ENCODE results near the gene TRDN.
"Not testable (repeated sequence)": the region's sequence is repeated elsewhere in the genome, so short reads cannot be mapped to it uniquely, and the experiment has no call there.

Gene TRDN

DNA sequence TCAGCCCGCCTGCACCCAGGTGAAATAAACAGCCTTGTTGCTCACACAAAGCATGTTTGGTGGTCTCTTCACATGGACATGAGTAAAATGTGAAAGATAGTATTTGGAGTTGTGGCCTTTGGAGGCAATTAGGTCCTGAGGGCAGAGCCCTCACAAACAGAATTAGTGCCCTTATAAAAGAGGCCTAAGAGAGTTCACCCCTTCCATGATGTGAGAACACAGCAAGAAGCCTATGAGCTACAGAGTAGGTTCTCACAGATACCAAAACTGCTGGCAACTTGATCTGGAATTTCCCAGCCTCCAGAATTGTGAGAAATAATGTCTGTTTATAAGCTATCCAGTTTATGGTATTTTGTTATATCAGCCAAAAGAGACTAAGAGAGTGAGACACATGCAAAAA is 74.5 kb downstream of the TRDN start:
- no peak for DNase-seq

DNA sequence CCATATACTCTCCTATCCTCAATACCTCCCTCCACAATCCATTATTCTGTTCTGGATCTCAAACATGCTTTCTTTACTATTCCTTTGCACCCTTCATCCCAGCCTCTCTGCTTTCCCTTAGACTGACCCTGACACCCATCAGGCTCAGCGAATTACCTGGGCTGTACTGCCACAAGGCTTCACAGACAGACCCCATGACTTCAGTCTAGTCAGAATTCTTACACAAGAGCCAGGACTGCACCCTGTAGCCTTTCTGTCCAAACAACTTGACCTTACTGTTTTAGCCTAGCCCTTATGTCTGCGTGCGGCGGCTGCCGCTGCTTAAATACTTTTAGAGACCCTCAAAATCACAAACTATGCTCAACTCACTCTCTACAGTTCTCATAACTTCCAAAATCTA is 76.9 kb downstream of the TRDN start:
- not testable (repeated sequence) for DNase-seq

DNA sequence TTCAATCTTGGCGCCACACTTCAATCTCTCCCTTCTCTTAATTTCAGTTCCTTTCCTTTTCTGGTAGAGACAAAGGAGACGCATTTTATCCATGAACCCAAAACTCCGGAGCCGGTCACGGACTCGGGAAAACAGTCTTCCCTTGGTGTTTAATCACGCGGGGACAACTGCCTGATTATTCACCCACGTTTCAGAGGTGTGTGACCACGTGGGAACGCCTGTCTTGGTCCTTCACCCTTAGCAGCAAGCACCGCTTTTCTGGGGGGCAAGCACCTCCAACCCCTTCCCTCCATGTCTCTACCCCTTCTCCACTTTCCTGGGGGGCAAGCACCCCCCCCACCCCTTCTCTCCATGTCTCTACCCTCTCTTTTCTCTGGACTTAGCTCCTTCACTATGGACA is 79.3 kb downstream of the TRDN start:
- not testable (repeated sequence) for DNase-seq

DNA sequence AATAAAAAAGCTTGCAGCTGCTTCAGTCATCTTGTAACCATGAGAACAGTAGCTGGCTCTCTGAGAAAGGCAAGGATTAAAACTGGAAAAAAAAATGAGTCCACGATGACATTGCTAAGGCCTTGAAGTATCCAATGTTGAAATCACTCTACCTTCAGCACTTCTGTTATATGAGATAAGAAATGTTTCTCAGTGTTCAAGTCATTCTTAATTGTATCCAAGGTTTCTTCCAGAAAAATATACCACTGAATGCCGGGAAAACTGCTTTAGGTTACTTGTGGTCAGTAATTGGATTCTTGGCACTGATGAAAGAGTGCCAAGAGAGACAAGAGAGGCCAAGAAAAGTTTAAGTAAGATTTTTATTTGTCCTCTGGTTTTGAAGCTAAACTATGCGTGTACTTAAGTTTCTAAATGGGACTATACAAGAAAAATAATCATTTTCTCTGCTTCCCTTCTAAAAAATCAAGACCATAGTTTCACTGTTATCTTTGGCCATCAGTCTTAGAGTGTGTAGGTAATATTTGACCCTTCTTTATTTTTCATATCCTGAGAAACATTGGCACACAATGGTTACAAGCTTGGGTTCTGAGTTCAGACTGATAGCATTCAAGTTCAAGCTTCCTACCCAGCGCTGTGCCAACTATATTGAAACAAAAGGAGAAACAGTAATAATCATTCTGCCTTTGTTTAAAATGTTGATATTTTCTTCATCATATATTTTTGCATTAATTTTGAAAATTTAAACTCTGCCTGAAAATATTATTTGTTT is 84.6 kb downstream of the TRDN start:
- DNase-seq = no peak

DNA sequence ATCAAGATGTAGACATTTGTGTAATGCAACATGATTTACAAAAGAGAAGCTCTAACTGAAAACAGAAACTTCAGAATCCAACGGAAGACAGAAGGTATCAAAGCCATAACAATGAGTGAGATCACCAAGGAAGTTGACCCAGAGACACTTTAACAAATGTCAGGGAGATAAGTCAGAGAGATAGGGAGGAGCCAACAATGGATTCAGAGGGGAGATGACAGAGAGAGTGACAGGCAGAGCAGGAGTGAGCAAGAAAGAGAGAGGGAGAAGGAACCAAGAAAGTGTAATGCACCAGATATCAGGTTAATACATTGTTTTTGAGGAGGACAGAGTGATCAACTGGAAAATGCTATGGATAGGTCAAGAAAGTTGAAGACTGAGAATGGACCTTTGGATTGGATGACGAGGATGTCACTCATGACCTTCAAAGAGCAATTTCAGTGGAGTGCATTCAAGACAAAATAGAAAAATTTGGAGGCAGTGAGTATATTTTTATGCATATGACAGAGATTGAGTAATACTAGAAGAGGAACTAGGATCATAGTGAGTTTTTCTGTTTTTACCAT is 86.6 kb downstream of the TRDN start:
- DNase-seq = no peak

DNA sequence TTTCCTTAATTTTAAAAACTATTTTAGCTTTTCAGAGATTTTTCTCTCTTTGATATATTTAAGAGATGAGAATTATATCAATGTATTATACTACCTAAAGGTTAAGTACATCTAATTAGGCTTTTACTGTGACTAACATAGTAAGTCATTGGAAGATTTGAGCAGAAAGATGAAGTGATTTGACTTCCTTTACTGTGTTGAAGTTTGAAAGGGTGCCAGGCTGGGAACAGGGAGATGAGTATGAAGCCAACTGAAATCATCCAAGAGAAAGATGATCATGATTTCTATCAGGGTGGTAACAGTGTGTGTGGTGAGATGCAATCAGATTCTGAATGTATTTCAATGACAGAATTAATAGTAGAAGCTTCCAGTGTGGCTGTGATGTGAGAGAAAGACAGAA is 87.3 kb downstream of the TRDN start:
- DNase-seq = no peak

DNA sequence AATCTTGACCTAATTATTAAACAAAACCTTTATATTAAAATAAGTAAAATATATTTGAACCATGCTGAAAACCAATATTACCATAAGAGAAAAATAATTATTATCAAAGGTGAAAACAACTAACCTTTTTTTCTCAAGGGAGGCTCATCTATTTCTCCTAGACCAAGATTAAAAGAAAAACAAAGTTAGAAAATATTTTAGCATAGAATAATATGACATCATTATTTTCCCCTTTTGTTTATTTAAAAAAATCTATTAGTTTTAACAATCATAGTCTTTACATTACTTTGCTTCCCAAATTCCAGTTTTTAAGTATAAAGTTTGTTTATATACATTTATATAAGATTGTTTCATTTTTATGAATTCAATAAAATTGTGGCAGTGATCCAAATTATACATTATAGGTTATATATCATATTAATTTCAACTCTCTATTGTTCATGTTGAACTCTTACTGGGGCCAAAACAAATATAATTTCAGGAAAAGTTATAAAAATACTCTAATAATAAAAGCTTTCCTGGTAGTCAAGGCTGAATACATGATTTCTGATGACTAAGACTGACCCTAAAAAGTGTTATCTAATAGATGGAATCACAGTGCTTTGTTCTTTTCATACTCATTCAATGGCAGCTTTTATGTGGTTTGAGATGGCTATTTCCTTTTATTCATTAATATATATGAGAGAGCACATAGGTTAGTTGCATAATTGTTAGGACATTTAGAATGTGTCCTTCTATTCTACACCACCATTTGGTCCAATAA is 89.4 kb downstream of the TRDN start:
- DNase-seq = no peak

DNA sequence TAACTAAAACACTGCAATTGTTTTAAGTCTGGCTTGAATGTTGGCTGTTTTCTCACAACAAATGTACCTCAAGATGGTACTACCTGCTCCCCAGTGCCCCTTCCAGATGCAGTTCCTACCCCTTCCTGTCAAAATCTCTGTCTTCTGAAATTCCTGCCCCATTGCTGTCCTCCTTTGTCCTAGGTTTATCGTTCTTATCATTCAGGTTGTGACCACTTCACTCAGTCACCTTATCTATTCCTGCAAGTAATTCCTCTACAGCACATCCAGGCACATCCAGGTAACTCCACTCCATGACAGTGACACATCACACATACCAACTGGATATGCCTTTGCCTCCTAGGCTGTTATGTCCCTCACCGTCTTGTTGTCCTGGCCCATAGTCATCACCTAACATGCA is 90.2 kb downstream of the TRDN start:
- no peak for DNase-seq

DNA sequence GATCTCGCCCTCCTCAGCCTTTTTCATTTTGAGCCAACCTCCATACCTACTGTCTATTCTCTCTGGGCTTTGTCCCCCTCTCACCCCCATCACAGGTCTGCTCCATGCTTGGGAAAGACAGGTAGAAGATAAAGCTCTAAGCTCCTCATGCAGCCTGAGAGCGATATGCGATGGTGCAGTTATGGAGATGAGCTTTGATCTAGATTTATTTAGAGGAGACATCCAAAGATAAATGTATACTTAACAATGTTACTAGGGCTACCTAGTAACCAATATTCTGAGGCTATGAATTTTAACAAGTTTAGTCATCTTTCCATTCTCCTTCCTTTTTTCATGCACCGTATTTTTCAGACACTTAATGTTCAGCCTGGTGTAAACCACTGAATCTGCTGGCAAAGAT is 95.3 kb downstream of the TRDN start:
- no peak for DNase-seq

DNA sequence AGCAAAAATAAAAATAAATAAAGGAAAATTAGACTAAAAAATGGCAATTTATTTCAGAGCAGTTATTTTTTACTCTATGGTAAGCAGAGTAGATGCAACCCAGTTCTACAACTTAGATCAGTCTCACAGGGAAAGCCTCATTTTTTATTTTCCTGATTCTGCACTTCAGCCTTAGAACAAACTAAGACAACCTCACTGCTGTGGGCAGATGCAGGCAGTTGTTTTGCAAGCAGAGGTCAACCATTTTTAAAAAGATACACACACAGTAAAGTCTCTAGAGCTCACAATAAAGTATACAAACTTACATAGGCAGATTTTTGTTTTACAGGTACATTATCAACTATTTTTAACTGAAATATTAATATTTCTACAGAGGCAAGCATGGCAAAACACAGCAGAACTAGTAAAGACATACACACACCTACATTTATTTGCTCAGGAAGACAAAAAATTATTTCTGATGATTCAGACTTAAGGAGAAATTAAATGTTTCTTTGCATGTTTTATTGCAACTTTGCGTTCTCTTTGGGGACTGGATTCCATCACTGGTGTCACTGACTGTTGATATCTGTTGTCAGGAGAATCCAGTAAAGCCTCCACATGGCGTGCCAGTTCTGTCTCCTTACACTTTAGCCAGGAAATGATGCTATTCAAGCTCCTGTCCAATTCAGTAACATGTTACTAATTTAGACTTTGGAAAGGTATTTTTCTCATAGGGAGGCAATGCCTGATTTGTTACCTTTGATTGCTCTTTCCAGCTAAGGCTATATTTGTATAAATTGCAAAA is 102.7 kb downstream of the TRDN start:
- no peak for DNase-seq

DNA sequence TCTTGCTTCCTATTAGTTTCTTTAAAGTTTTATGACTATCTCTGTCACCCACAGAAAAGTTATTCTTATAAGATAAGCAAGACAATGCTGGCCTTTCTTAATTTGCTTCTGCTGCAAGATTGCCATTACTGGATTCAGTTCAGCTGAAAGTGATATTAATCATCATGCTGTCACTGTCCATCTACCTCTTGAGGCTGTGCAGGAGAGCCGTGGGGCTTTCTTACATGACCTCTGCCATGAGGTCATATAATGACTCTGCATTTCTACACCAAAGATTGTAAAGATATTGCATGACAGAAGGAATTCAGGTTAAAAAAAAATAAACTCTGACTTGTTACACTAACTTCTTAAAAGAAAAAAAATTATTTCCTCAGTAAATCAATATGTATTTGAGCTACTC is 106.9 kb downstream of the TRDN start:
- no peak for DNase-seq

DNA sequence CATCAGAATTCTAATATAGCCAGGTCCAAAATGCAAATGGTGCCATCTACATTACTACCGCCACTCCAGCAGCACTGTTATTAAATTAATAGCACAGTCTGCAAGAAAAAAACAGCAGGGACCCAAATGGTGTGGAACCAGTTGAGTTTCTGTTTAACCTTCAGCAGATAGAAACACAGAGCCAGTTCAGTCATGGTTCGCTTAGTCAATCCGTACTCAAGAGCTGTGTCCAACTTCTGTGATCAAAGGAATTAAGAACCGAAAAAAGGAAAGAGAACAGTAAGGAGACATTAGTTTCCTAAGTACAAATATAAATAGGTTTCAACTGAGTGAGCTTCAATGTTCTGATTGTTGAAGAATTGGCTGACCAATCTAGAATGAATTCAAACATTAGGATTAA is 107.7 kb downstream of the TRDN start:
- no peak for DNase-seq

DNA sequence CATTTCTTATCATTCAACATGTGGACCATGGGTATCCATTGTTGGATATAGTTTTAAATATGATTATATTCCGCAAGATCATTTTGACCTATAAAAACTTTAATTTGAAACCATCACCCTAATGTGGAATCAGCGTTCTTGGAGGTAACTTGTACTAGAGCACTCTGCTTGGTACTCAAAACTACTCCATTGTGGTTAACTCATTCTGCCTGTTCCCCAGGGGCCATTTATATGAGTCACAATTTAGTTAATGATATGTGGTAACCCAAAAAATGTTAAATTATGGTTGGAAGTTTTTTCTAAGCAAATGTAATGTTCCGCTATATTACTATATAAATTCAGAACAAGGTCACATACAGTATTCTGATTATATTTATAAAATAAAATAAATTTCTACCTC is 109.3 kb downstream of the TRDN start:
- no peak for DNase-seq

DNA sequence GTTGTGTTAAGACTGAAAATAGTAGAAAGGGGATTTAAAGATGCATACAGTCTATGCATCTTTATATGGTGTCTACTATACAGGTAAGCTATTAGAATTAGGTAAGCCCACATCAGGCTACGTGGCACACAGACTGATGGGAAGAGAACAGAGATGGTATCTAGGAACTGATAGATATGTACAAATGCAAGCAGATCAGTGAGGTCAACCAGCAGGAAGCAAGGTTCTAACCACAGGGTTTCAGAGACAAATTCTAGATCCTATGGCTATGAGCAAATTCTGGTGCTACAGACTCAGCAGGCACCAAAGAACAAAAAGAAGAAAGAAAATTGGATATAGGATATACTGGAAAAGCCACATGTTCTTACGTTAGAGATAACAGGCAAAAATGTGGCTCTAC is 110.6 kb downstream of the TRDN start:
- no peak for DNase-seq

DNA sequence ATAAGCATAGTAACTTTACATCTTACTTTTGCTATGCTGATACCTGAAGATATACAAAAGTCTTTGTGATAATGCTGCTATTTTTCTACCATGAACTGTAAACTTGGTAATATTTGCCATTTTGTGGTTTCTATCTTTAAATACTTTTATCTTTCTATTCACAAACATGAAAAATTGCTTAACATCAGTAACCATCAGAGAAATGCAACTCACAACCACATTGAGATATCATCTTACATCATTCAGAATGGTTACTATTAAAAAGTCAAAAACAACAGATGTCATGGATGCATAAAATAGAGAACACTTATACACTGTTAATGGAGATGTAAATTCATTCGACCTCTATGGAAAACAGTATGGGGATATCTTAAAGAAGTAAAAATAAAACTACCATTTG is 112.0 kb downstream of the TRDN start:
- DNase-seq = no peak

DNA sequence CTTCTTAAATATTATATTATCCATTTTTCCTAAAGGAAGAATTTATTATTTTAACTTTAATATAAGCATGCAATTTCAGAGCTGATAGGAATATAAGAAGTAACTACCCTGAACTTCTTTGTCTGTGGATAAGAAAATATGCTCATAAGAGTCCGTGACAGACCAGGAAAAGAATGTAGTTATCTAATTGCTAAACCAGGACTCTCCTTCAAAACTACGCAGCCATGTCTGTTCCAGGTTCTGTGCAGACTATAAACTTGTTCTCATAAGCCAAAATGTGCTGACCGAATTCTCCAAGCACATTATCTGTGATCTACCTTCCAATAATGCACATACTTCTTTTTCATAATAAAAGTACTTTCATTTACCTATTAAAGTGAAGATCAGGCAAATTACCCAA is 116.5 kb downstream of the TRDN start:
- DNase-seq = no peak

DNA sequence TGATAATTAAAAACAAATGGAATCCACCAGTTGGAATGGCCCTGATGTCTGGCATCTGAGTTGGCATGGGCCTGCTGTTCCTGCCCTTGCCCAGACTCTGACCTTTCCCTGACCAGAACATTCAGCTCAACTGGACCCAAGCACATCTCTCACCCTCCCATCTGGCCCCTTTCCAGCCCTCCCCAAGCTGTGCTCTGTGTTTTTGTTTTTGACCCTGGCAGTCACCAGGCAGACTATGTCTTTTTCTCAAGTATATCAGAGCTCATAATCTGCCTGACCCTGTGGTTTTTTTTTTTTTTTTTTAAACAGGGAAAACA is 117.6 kb downstream of the TRDN start:
- DNase-seq = no peak

DNA sequence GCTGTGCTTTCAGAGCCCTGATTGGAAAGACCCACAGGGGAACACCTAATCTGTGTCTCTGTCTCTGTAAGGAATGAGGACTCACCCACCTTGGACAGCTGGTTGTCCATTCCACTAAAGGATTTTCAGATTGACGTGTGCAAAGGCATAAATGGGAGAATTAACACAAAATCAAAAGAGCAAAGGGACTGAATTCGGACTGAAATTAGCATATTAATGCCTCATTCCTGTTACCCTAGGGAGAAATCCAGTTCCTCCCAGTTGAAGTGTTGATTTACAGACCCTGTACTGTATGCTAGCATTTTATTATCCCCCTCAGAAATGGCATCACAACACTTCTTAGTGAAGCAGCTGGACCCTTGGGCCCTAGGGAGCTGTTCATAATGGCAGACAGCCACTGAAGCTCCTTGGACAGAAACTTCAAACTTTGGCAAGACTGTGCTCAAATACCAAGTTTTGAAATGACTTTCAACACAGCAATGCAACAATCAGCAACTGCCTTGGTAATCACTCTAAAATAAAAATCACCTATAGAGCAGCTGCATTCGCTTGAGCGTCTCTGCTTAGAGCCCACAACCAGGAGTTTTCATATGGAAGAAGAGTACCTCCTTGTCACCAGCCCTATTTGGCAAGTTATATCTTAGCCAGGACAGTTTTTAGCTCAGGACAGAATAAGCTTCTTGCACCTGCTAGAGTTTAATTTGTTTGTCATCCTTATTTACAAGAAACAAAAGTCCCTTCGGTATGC is 118.1 kb downstream of the TRDN start:
- DNase-seq = no peak

DNA sequence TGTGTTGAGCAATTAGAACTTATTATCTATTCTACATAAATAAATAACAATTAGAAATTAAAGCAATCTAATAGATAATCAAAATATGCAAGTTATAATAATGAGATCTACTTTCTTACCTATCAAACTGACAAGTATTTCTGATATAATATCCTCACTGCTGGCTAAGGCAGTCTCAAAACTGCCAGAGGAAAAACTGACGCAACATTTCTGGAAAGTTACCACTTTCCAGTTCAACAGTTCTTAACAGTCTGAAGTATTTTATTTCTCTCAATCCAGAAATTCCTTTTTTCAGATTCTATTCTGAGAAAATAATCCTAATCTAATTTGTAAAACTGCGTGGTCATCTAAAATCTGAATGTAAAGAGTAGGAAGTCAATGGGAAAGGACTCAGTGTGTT is 121.0 kb downstream of the TRDN start:
- DNase-seq = no peak

DNA sequence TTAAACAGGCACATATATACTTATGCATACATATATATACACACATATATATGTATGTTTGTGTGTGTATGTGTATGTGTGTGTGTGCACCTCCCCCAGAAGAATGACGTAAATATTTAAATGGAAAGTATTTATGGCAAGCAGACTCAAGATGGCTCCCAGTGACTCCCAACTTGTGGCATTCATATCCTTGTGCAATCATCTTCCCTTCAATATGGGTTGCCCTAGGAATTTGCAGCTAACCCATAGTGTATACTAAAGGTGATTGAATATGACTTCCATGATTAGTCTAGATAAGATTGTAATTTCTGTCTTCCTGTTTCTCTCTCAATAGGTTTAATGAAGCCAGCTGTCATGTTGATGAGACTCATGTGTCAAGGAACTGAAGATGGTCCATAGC is 127.6 kb downstream of the TRDN start:
- DNase-seq = no peak

DNA sequence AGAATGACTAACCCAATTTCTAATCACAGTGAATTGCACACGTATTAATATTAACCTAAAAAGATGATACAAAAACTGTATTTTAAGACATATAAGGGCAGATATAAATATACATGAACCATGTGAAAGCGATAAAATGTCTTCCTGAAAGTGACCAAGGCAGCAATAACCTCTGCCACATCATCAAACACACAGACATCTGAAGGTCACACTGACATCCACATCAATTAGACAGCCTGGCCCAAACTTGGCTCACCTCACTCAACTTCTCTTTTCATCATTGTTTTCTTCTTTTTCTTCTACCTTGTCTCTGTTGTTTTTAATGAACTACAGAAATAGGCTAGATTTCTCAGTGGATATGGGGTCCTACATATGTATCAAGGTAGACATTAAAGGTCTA is 128.5 kb downstream of the TRDN start:
- DNase-seq = no peak

DNA sequence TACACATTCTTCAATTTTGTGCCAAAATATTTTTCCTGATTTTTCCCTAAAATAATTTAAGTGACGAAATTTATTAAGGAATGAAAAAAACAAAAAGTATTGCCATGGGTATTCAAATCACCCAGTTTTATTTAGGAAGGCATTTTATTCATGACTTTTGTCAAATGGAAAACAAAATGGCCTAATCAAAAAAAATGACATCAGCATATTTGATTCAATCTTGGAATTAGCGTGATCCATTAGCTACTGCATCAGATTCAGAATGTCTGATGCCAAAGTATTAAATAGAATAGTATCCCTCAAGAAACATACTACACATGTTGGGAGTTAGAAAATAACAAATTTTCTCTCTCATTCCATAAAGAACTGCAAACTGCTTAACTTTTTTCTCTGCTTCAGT is 129.2 kb downstream of the TRDN start:
- DNase-seq = no peak

DNA sequence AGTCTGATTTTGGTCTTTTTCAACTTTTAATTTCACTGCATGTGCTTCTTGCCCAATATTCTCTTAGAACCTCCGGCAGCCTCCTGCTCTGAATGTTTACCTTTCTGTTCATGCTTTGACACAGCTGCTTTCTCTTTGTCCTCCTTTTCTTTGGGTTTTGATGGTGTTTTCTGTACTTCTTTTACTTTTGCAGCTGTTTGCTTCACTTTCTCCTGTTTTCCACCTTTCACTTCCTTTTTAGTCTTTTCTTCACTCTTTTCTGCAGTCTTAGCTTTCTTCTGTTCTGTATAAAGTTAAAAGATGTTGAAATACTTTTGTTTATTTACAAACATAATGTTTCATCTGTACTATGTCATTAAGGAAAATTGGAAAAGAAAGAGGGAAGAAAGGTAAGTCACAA is 133.1 kb downstream of the TRDN start:
- no peak for DNase-seq

Measured in stimulated activated CD4-positive, alpha-beta T cell treated with anti-CD3 and anti-CD28 coated beads, Interleukin-12 subunit alpha, Interleukin-12 subunit beta, amount 100 ng/mL, for 4 hours (primary cell).